IMR-90 (cell line): ENCODE data around the gene MB. TPM values are rescaled to one million over a fixed set of nuclear protein-coding genes. Genes with fewer than 3 reads are reported as not detected.

Experiments used
- ATAC-seq: fragments of 200-7000 bp; cut with Tn5 transposase; 2 replicates; pipeline ENCODE4 v1.9.1; 2020; ENCODE audit warnings: low read depth, mild to moderate bottlenecking, moderate library complexity
- BruUV-seq: library from RNA; stranded (reverse); fragments of 400-500 nt; replicated peaks from 2 replicates; lab custom pipeline; 2021; lab: Mats Ljungman, UMichigan
- CTCF ChIA-PET: fragments of 300-600 bp; formaldehyde crosslinking; extraction: SDS; loops from one replicate; lab custom pipeline; 2021; ENCODE audit warnings: antibody characterized with exemption; lab: Yijun Ruan, JAX
- POLR2A ChIA-PET: fragments of 300-600 bp; sonication (Branson Sonifier 250); formaldehyde crosslinking; loops from one replicate; lab custom pipeline; 2022; ENCODE audit warnings: antibody characterized with exemption; ENCODE audit not compliant: unreplicated experiment; lab: Charles Lee
- DNase-seq: peaks from one replicate; pipeline ENCODE4 v3.0.0; 2013
- H2AFZ ChIP-seq: replicated peaks from 2 replicates; pipeline ENCODE3; 2013; ENCODE audit warnings: low read length, mild to moderate bottlenecking; ENCODE audit not compliant: poor library complexity
- H2AK5ac ChIP-seq: 2 replicates; pipeline ENCODE4 v1.6.1; 2013; ENCODE audit warnings: low read depth, low read length, inconsistent platforms
- H2AK9ac ChIP-seq: replicated peaks from 2 replicates; pipeline ENCODE3; 2013; ENCODE audit warnings: mild to moderate bottlenecking, low read depth, low read length, moderate library complexity; ENCODE audit not compliant: poor library complexity
- H2BK120ac ChIP-seq: 2 replicates; pipeline ENCODE4 v1.6.1; 2013; ENCODE audit warnings: low read depth, low read length, inconsistent platforms
- H2BK15ac ChIP-seq: 3 replicates; pipeline ENCODE4 v1.6.1; 2013; ENCODE audit warnings: low read depth, low read length, inconsistent platforms
- H2BK20ac ChIP-seq: 2 replicates; pipeline ENCODE4 v1.6.1; 2013; ENCODE audit warnings: low read depth, mild to moderate bottlenecking, inconsistent platforms, low read length, moderate library complexity
- H2BK5ac ChIP-seq: 2 replicates; pipeline ENCODE4 v1.6.1; 2013; ENCODE audit warnings: mild to moderate bottlenecking, low read depth, low read length, inconsistent platforms; ENCODE audit not compliant: poor library complexity, severe bottlenecking
- H3K14ac ChIP-seq: replicated peaks from 2 replicates; pipeline ENCODE4 v1.6.1; 2013; ENCODE audit warnings: low read depth, low read length, inconsistent platforms
- H3K18ac ChIP-seq: 2 replicates; pipeline ENCODE4 v1.6.1; 2013; ENCODE audit warnings: low read depth, low read length, control low read depth
- H3K23ac ChIP-seq: 2 replicates; pipeline ENCODE4 v1.6.1; 2013; ENCODE audit warnings: low read depth, low read length, inconsistent platforms
- H3K27ac ChIP-seq: 2 replicates; pipeline ENCODE4 v1.5.1; 2013; ENCODE audit warnings: mild to moderate bottlenecking, control low read depth, low read length; ENCODE audit not compliant: insufficient read depth
- H3K27me3 ChIP-seq: 2 replicates; pipeline ENCODE4 v1.6.1; 2013; ENCODE audit warnings: low read length; ENCODE audit not compliant: control insufficient read depth, insufficient read depth
- H3K36me3 ChIP-seq: 2 replicates; pipeline ENCODE4 v1.6.1; 2013; ENCODE audit warnings: low read length, mixed read lengths; ENCODE audit not compliant: control insufficient read depth, insufficient read depth
- H3K4ac ChIP-seq: 2 replicates; pipeline ENCODE4 v1.6.1; 2013; ENCODE audit warnings: low read depth, low read length, inconsistent platforms
- H3K4me1 ChIP-seq: 2 replicates; pipeline ENCODE4 v1.6.1; 2013; ENCODE audit warnings: low read length, mixed read lengths; ENCODE audit not compliant: control insufficient read depth, insufficient read depth
- H3K4me2 ChIP-seq: 2 replicates; pipeline ENCODE4 v1.6.1; 2013; ENCODE audit warnings: low read depth, mild to moderate bottlenecking, control low read depth, low read length, moderate library complexity
- H3K4me3 ChIP-seq: 2 replicates; pipeline ENCODE4 v1.5.1; 2013; ENCODE audit warnings: low read depth, mild to moderate bottlenecking, control low read depth, low read length, moderate library complexity; ENCODE audit not compliant: insufficient read depth
- H3K56ac ChIP-seq: 2 replicates; pipeline ENCODE4 v1.6.1; 2013; ENCODE audit warnings: low read length, inconsistent platforms; ENCODE audit not compliant: insufficient read depth; ENCODE audit errors: extremely low read depth
- H3K79me1 ChIP-seq, 2 experiments: 2 replicates each; pipeline ENCODE4 v1.6.1; 2013; ENCODE audit warnings: low read length in 2 of 2, inconsistent platforms in 1 of 2, low read depth in 1 of 2
- H3K9ac ChIP-seq: 2 replicates; pipeline ENCODE4 v1.6.1; 2013; ENCODE audit warnings: low read depth, low read length, control low read depth
- H3K9me1 ChIP-seq: 2 replicates; pipeline ENCODE4 v1.6.1; 2013; ENCODE audit warnings: low read length, inconsistent platforms; ENCODE audit not compliant: insufficient read depth
- H3K9me3 ChIP-seq: 2 replicates; pipeline ENCODE4 v1.6.1; 2013; ENCODE audit warnings: low read length; ENCODE audit not compliant: control insufficient read depth, insufficient read depth
- H4K20me1 ChIP-seq: 2 replicates; pipeline ENCODE4 v1.6.1; 2013; ENCODE audit warnings: low read length, inconsistent platforms; ENCODE audit not compliant: insufficient read depth
- H4K5ac ChIP-seq: 2 replicates; pipeline ENCODE4 v1.6.1; 2013; ENCODE audit warnings: mild to moderate bottlenecking, low read depth, low read length, control low read depth
- H4K8ac ChIP-seq, 2 experiments: 2 replicates each; pipeline ENCODE4 v1.6.1; 2013; ENCODE audit warnings: low read depth in 2 of 2, low read length in 2 of 2, control low read depth in 1 of 2, inconsistent platforms in 1 of 2
- H4K91ac ChIP-seq: 2 replicates; pipeline ENCODE4 v1.6.1; 2013; ENCODE audit warnings: low read depth, low read length, inconsistent platforms; ENCODE audit not compliant: insufficient read depth
- BHLHE40 ChIP-seq: fragments of 150-350 bp; IDR thresholded peaks from 2 replicates; pipeline ENCODE4 v1.6.1; 2016; ENCODE audit warnings: mild to moderate bottlenecking, low read depth, low read length
- FOS ChIP-seq: fragments of 150-350 bp; IDR thresholded peaks from 2 replicates; pipeline ENCODE4 v1.6.1; 2016; ENCODE audit warnings: low read depth, low read length
- MAFK ChIP-seq: IDR thresholded peaks from 2 replicates; pipeline ENCODE4 v1.6.1; 2012; ENCODE audit warnings: low read depth, low read length, improper control_type of control experiment
- MAZ ChIP-seq: IDR thresholded peaks from 2 replicates; pipeline ENCODE4 v1.6.1; 2012; ENCODE audit warnings: low read depth, mild to moderate bottlenecking, low read length, improper control_type of control experiment, moderate library complexity, borderline replicate concordance
- WGBS, 2 experiments: methylation state at CpG; one replicate each; pipeline versions ENCODE4 v1.1.5 to v1.1.7; 2013; ENCODE audit warnings: missing lambda C conversion rate in 2 of 2; ENCODE audit not compliant: insufficient read length in 1 of 2; ENCODE audit errors: extremely low coverage in 2 of 2; 5-methylcytosine and 5-hydroxymethylcytosine counted together
- dilution Hi-C: fragments of 300-500 bp; cut with HindIII; formaldehyde crosslinking; loops from one replicate; pipeline ENCODE4 v1.14.3; 2018; ENCODE audit warnings: low sequenced_read_pairs; ENCODE audit not compliant: unreplicated experiment
- in situ Hi-C: fragments of 300-500 bp; cut with MboI; formaldehyde crosslinking; loops from 3 replicates; pipeline ENCODE4 v1.14.3; 2019; ENCODE audit warnings: low sequenced_read_pairs, inconsistent platforms, mixed read lengths
- intact Hi-C: fragments of 100-400 bp; cut with micrococcal nuclease; formaldehyde crosslinking; loops from 2 replicates; pipeline ENCODE4 v1.10.0; 2022
- polyA plus RNA-seq, 3 experiments: library from polyadenylated mRNA; depleted of rRNA; stranded (reverse); fragments of >200 nt; gene quantifications; 2 replicates each; pipeline ENCODE4 v1.2.3, GENCODE V29; 2012; ENCODE audit warnings: low replicate concordance in 1 of 3
- total RNA-seq: library from RNA; depleted of rRNA; stranded (reverse); fragments of >200 nt; gene quantifications from 2 replicates; pipeline ENCODE4 v1.2.3, GENCODE V29; 2012
- TF ChIP-seq, protein P1 (sequence below): conservative IDR thresholded peaks from 2 replicates; pipeline ENCODE4 v1.5.1; 2012; ENCODE audit warnings: mild to moderate bottlenecking, low read depth, low read length, improper control_type of control experiment
- TF ChIP-seq, protein P2 (sequence below): fragments of 150-350 bp; IDR thresholded peaks from 2 replicates; pipeline ENCODE4 v1.6.1; 2016; ENCODE audit warnings: low read depth, mild to moderate bottlenecking, low read length, moderate library complexity, borderline replicate concordance

MB gene
- total and polyA plus RNA-seq, 2 of the 4 experiments (the other 2 are of a cell fraction): not detected

DNA sequence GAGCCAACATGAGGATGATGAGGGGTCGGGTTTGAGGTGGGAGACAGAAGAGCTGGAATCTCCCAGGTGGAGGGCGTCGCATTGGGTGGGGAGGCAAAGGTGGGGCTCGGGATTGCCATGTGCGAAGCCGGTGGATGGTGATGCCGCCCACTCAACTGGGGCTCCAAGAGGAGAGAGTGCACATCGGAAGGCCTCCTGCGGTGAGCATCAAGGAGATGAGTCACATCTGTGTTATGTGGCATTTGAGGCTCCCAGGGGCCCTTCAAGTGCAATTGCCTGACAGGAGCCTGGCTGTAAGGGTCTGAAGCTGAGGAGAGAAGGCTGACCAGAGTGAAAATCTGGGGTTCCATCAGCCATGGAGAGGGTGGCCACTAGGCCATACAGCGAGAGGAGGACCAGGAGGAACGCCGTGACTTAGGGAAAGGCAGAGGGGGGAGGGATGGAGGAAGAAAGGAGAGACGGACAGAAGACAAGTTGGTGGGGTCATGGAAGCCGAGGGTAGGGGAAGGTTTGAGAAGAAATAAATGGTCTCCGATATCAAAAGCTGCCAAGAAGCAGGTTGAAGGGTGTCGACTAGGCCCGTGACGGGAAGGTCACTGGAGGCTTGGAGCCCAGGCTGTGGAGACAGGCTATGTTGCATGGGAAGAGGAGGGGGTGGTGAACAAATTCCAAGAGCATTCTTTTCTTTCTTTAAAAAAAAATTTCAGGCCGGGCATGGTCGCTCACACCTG lies 55.2 kb downstream of the MB start:
- H4K20me1 ChIP-seq: no peaks in the 10 kb centered on the region
- H3K56ac ChIP-seq: no peak overlapping the region
- in situ Hi-C loops: no loop called here
- peak; percentile 56; the same call in 1 of the 2 replicates for TF ChIP-seq FOS
- no peak for TF ChIP-seq MAFK
- peak; percentile 46; the same call in 1 of the 2 replicates for TF ChIP-seq BHLHE40
- peak; percentile 19; the same call in 1 of the 2 replicates for TF ChIP-seq MAZ
- TF ChIP-seq, protein P1, sequence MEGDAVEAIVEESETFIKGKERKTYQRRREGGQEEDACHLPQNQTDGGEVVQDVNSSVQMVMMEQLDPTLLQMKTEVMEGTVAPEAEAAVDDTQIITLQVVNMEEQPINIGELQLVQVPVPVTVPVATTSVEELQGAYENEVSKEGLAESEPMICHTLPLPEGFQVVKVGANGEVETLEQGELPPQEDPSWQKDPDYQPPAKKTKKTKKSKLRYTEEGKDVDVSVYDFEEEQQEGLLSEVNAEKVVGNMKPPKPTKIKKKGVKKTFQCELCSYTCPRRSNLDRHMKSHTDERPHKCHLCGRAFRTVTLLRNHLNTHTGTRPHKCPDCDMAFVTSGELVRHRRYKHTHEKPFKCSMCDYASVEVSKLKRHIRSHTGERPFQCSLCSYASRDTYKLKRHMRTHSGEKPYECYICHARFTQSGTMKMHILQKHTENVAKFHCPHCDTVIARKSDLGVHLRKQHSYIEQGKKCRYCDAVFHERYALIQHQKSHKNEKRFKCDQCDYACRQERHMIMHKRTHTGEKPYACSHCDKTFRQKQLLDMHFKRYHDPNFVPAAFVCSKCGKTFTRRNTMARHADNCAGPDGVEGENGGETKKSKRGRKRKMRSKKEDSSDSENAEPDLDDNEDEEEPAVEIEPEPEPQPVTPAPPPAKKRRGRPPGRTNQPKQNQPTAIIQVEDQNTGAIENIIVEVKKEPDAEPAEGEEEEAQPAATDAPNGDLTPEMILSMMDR: no peak
- TF ChIP-seq, protein P2, sequence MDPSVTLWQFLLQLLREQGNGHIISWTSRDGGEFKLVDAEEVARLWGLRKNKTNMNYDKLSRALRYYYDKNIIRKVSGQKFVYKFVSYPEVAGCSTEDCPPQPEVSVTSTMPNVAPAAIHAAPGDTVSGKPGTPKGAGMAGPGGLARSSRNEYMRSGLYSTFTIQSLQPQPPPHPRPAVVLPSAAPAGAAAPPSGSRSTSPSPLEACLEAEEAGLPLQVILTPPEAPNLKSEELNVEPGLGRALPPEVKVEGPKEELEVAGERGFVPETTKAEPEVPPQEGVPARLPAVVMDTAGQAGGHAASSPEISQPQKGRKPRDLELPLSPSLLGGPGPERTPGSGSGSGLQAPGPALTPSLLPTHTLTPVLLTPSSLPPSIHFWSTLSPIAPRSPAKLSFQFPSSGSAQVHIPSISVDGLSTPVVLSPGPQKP: no peak
- no TSS peak for BruUV-seq
- H3K27me3 ChIP-seq: no peaks in the 10 kb centered on the region
- peak overlapping the region; percentile 97 for H2BK120ac ChIP-seq
- peak overlapping the region; percentile 91 for H3K18ac ChIP-seq
- H3K79me1 ChIP-seq: no peaks in the 10 kb centered on the region
- POLR2A ChIA-PET: no interaction called here
- H3K4me3 ChIP-seq: no peak overlapping the region
- peak overlapping the region; percentile 98 for H2AK5ac ChIP-seq
- H4K8ac ChIP-seq: peak overlapping the region in 1 of 2 experiments; percentile 55; a peak in 2 of 4 replicates
- H3K9ac ChIP-seq: no peak overlapping the region
- H3K23ac ChIP-seq: peak overlapping the region; percentile 62; the same call in 1 of the 2 replicates
- peak; percentile 69 for ATAC-seq
- DNase-seq: peak; percentile 84
- H3K4me2 ChIP-seq: peak overlapping the region; percentile 66; the same call in 1 of the 2 replicates
- intact Hi-C loops: no loop called here
- H2BK20ac ChIP-seq: peak overlapping the region; percentile 98
- peaks cover 19% of the 10 kb centered on the region for H3K9me1 ChIP-seq
- peak overlapping the region; percentile 82 for H2AFZ ChIP-seq
- H4K91ac ChIP-seq: peak overlapping the region; percentile 96
- peak overlapping the region; percentile 70 for H2AK9ac ChIP-seq
- H4K5ac ChIP-seq: peak overlapping the region; percentile 88; the same call in 1 of the 2 replicates
- dilution Hi-C loops: no loop called here
- CTCF ChIA-PET: no interaction called here
- H3K27ac ChIP-seq: peak overlapping the region; percentile 48; the same call in 1 of the 2 replicates
- peak overlapping the region; percentile 81; the same call in 1 of the 3 replicates for H2BK15ac ChIP-seq
- H3K4me1 ChIP-seq: peaks cover 23% of the 10 kb centered on the region
- H3K14ac ChIP-seq: peak overlapping the region; percentile 91
- peak overlapping the region; percentile 87 for H2BK5ac ChIP-seq
- peak overlapping the region; percentile 94 for H3K4ac ChIP-seq
- no peaks in the 10 kb centered on the region for H3K36me3 ChIP-seq
- H3K9me3 ChIP-seq: peaks cover 6% of the 10 kb centered on the region
- 23% methylated on average over 5 of the region's 20 CpGs; no CpG with 5 or more reads in 1 of the 2 experiments for WGBS, 2 experiments
